HepG2 (cell line): ENCODE data around the gene PDE2A. TPM values are rescaled to one million over a fixed set of nuclear protein-coding genes. Genes with fewer than 3 reads are reported as not detected.

Source experiments
- ATAC-seq: fragments of 200-7000 bp; cut with Tn5 transposase; 3 replicates; pipeline ENCODE4 v1.9.1; 2020; ENCODE audit warnings: mild to moderate bottlenecking, moderate library complexity
- BruUV-seq: library from RNA; stranded (reverse); fragments of 400-500 nt; replicated peaks from 2 replicates; lab custom pipeline; 2021; lab: Mats Ljungman, UMichigan
- CTCF ChIA-PET: fragments of 300-600 bp; formaldehyde crosslinking; extraction: SDS; loops from one replicate; lab custom pipeline; 2021; ENCODE audit warnings: low total read pairs, inconsistent platforms, low intra/inter-chr PET ratio; lab: Yijun Ruan, JAX
- POLR2A ChIA-PET: fragments of 350-600 bp; sonication (Branson Sonifier 250); formaldehyde crosslinking; loops from one replicate; lab custom pipeline; 2020; ENCODE audit warnings: antibody characterized with exemption, inconsistent platforms; lab: Yijun Ruan, JAX
- DNase-seq: peaks from one replicate; pipeline ENCODE4 v3.0.0-alpha.2; 2015; ENCODE audit warnings: low spot score
- FAIRE-seq: peaks from 3 replicates; lab custom pipeline; 2011; peaks lifted over from hg19 to GRCh38; lab: Jason Lieb, UNC
- H2AFZ ChIP-seq: one replicate; pipeline ENCODE4 v1.6.1; 2011; ENCODE audit warnings: low read length, inconsistent platforms
- H3K27ac ChIP-seq: fragments of 300-600 bp; 3 replicates; pipeline ENCODE4 v1.8.0; 2011; ENCODE audit warnings: mixed run types, mild to moderate bottlenecking, mixed read lengths, low read length, inconsistent platforms; ENCODE audit not compliant: insufficient read depth; ENCODE audit errors: extremely low read length
- H3K27me3 ChIP-seq, 2 experiments: fragments of 200-600 bp in 1 of 2; 2 replicates in 1 of 2; 3 replicates in 1 of 2; pipeline versions ENCODE4 v1.6.0 to v1.8.0; 2011; ENCODE audit warnings: low read length in 2 of 2, mild to moderate bottlenecking in 2 of 2, moderate library complexity in 2 of 2, inconsistent platforms in 1 of 2; ENCODE audit not compliant: insufficient read depth in 2 of 2, control insufficient read depth in 1 of 2
- H3K36me3 ChIP-seq, 2 experiments: fragments of 200-600 bp in 1 of 2; replicated peaks in 1 of 2; 2 replicates in 1 of 2; 3 replicates in 1 of 2; pipeline versions ENCODE4 v1.5.1 to v1.8.0; 2011; ENCODE audit warnings: low read length in 2 of 2, inconsistent platforms in 1 of 2; ENCODE audit not compliant: insufficient read depth in 2 of 2, control insufficient read depth in 1 of 2
- H3K4me1 ChIP-seq: 2 replicates; pipeline ENCODE4 v1.5.1; 2012; ENCODE audit warnings: low read length, inconsistent platforms; ENCODE audit not compliant: insufficient read depth
- H3K4me2 ChIP-seq: 2 replicates; pipeline ENCODE4 v1.6.0; 2011; ENCODE audit warnings: low read depth, low read length, inconsistent platforms
- H3K4me3 ChIP-seq, 3 experiments: fragments of 200-600 bp in 1 of 3; sonication (generic), shearing (Covaris generic) in 1 of 3; replicated peaks in 1 of 3; 2 replicates each; pipeline ENCODE4 v1.5.1; 2011 to 2016; ENCODE audit warnings: low read length in 3 of 3, inconsistent platforms in 2 of 3, low read depth in 2 of 3, mild to moderate bottlenecking in 2 of 3, control low read depth in 1 of 3, mixed read lengths in 1 of 3; ENCODE audit not compliant: insufficient read depth in 1 of 3
- H3K79me2 ChIP-seq: one replicate; pipeline ENCODE4 v1.6.1; 2011; ENCODE audit warnings: low read length, inconsistent platforms; ENCODE audit not compliant: insufficient read depth
- H3K9ac ChIP-seq: 2 replicates; pipeline ENCODE4 v1.6.0; 2011; ENCODE audit warnings: mild to moderate bottlenecking, low read depth, low read length, inconsistent platforms; ENCODE audit not compliant: insufficient read depth
- H3K9me3 ChIP-seq: 2 replicates; pipeline ENCODE4 v1.5.1; 2012; ENCODE audit warnings: mild to moderate bottlenecking, low read length
- H4K20me1 ChIP-seq: 2 replicates; pipeline ENCODE4 v1.6.0; 2011; ENCODE audit warnings: inconsistent platforms, mild to moderate bottlenecking, low read length, moderate library complexity; ENCODE audit not compliant: insufficient read depth
- HNRNPUL1 ChIP-seq: fragments of 200-400 bp; formaldehyde crosslinking; IDR thresholded peaks from 2 replicates; pipeline ENCODE4 v1.6.1; 2017; ENCODE audit warnings: low read depth, mild to moderate bottlenecking, low read length, moderate library complexity
- MTA1 ChIP-seq: sonication (generic); formaldehyde crosslinking; IDR thresholded peaks from 2 replicates; pipeline ENCODE4 v1.4.0; 2020; ENCODE audit warnings: missing genetic modification reagents, mild to moderate bottlenecking, borderline replicate concordance
- POLR2G ChIP-seq: fragments of 200-400 bp; formaldehyde crosslinking; IDR thresholded peaks from 2 replicates; pipeline ENCODE4 v1.6.1; 2018; ENCODE audit warnings: mild to moderate bottlenecking, low read depth, low read length, moderate library complexity
- ZNF44 ChIP-seq: sonication (generic); formaldehyde crosslinking; IDR thresholded peaks from 2 replicates; pipeline ENCODE4 v1.5.1; 2020; ENCODE audit warnings: mild to moderate bottlenecking, missing genetic modification reagents
- ZNF644 ChIP-seq: IDR thresholded peaks from 2 replicates; pipeline ENCODE4 v1.6.1; 2016; ENCODE audit warnings: low read depth
- WGBS: methylation state at CpG from one replicate; pipeline ENCODE4 v1.1.6; 2017; ENCODE audit warnings: low lambda C conversion rate; 5-methylcytosine and 5-hydroxymethylcytosine counted together
- in situ Hi-C: cut with HindIII; loops from 2 replicates; pipeline ENCODE4 v1.10.0; 2017; ENCODE audit warnings: low pct_unique_long_range_greater_than_20kb; ENCODE audit not compliant: extremely low pct_ligation_motif_present
- intact Hi-C: fragments of 100-400 bp; cut with micrococcal nuclease; formaldehyde crosslinking; loops from one replicate; pipeline ENCODE4 v1.10.0; 2022; ENCODE audit not compliant: unreplicated experiment
- polyA plus RNA-seq, 8 experiments: library from polyadenylated mRNA; depleted of rRNA in 3 of 8; stranded (reverse) in 7 of 8; unstranded in 1 of 8; fragments of >200 nt; fragmentation: Illumina TruSeq in 4 of 8; extraction: Trizol in 4 of 8; gene quantifications; 2 replicates each; pipeline versions ENCODE4 v1.2.1 to v1.2.3, GENCODE V29; 2011 to 2016; ENCODE audit warnings: low read depth in 4 of 8, missing spikeins in 1 of 8, mixed read lengths in 1 of 8; ENCODE audit not compliant: insufficient read depth in 1 of 8
- total RNA-seq, 5 experiments: library from RNA; depleted of rRNA; stranded (reverse); fragments of >200 nt; fragmentation: Illumina TruSeq; extraction: Trizol; gene quantifications; 2 replicates each; pipeline ENCODE4 v1.2.3, GENCODE V29; 2016; ENCODE audit warnings: low read depth in 1 of 5
- TF ChIP-seq, protein P1 (sequence below): sonication (generic); formaldehyde crosslinking; IDR thresholded peaks from 2 replicates; pipeline ENCODE4 v1.8.1; 2023; ENCODE audit warnings: mild to moderate bottlenecking, missing genetic modification reagents, borderline replicate concordance
- TF ChIP-seq, protein P2 (sequence below): sonication (generic); formaldehyde crosslinking; IDR thresholded peaks from 2 replicates; pipeline ENCODE4 v1.9.0; 2022; ENCODE audit warnings: missing genetic modification reagents, mild to moderate bottlenecking, borderline replicate concordance

PDE2A gene
- total and polyA plus RNA-seq, 2 of the 13 experiments (the other 11 are each of a cell fraction or from before 2014, with no cell fraction given) = 3.1 TPM; not detected in 1

DNA sequence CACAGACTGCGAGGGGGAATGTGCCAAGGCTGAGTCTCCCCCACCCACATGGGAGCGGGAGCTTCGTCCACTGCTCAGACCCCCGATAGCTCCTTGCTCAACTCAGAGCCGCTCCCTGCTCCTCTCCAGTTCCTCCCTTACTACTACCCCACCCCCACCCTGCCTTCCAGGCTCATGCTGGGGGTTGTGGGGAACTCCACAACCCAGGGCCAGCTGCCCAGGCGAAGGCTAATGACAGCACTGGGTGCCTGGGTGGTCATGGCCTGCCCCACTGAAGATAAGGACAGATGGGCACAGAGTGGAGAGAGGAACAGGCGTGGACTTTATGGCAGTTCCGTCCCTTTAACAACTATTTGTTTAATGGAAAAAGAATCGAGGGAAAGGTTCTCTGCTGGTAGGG, 73.7 kb downstream of the PDE2A start:
- ATAC-seq (no peak), FAIRE-seq (no peak), DNase-seq (no peak)
- Histone ChIP-seq H3K36me3 (no peaks in the 10 kb centered on the region), H3K9ac (no peak overlapping the region), H3K9me3 (no peaks in the 10 kb centered on the region), H3K4me2 (no peak overlapping the region), H3K27ac (no peak overlapping the region), H3K4me3 (no peak overlapping the region), H3K79me2 (no peaks in the 10 kb centered on the region), H4K20me1 (0 out of 2 replicates have a peak, but pooled peaks cover 2% of the 10 kb centered on the region), H3K27me3 (peaks cover 5 to 58% of the 10 kb centered on the region in 2 experiments; a peak in 4 of 5 replicates), H3K4me1 (0 out of 2 replicates have a peak, but pooled peaks cover 5% of the 10 kb centered on the region), H2AFZ (no peak overlapping the region)
- ChIA-PET CTCF (no interaction called here), POLR2A (no interaction called here)
- in situ Hi-C loops (no loop called here), intact Hi-C loops (no loop called here)
- BruUV-seq = no TSS peak
- WGBS = 3% methylated on average over 4 of the region's 9 CpGs
- no peak for TF ChIP-seq MTA1 (CRISPR knock-in tag)
- no peak for TF ChIP-seq POLR2G
- no peak for TF ChIP-seq HNRNPUL1
- TF ChIP-seq, protein P1, sequence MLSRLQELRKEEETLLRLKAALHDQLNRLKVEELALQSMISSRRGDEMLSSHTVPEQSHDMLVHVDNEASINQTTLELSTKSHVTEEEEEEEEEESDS (CRISPR knock-in tag) = no peak
- TF ChIP-seq, protein P2, sequence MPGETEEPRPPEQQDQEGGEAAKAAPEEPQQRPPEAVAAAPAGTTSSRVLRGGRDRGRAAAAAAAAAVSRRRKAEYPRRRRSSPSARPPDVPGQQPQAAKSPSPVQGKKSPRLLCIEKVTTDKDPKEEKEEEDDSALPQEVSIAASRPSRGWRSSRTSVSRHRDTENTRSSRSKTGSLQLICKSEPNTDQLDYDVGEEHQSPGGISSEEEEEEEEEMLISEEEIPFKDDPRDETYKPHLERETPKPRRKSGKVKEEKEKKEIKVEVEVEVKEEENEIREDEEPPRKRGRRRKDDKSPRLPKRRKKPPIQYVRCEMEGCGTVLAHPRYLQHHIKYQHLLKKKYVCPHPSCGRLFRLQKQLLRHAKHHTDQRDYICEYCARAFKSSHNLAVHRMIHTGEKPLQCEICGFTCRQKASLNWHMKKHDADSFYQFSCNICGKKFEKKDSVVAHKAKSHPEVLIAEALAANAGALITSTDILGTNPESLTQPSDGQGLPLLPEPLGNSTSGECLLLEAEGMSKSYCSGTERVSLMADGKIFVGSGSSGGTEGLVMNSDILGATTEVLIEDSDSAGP (CRISPR knock-in tag) = no peak
- TF ChIP-seq ZNF644 (CRISPR knock-in tag) = no peak
- TF ChIP-seq ZNF44 (CRISPR knock-in tag) = no peak
